PC-3 (cell line): ENCODE measurements around the gene DPP8. TPM values are rescaled to one million over a fixed set of nuclear protein-coding genes. Genes with fewer than 3 reads are reported as not detected.
A peak's percentile ranks its signal among the peaks of the same experiment; 100 is the strongest.

ENCODE experiments used
- ATAC-seq: fragments of 200-7000 bp; cut with Tn5 transposase; 2 replicates; pipeline ENCODE4 v1.9.1; 2020; ENCODE audit warnings: mild to moderate bottlenecking, moderate library complexity
- BruUV-seq: library from RNA; stranded (reverse); fragments of 400-500 nt; replicated peaks from 2 replicates; lab custom pipeline; 2021; lab: Mats Ljungman, UMichigan
- CTCF ChIA-PET: fragments of 300-600 bp; sonication (Branson Sonifier 250); formaldehyde crosslinking; loops from one replicate; lab custom pipeline; 2022; ENCODE audit warnings: antibody characterized with exemption; lab: Charles Lee
- POLR2A ChIA-PET: fragments of 300-600 bp; sonication (Branson Sonifier 250); formaldehyde crosslinking; loops from one replicate; lab custom pipeline; 2022; ENCODE audit warnings: antibody characterized with exemption; ENCODE audit not compliant: unreplicated experiment; lab: Charles Lee
- DNase-seq: peaks from one replicate; pipeline ENCODE4 v3.0.0-alpha.2; 2015
- H2AFZ ChIP-seq: fragments of 300-600 bp; sonication (generic); 2 replicates; pipeline ENCODE4 v1.6.0; 2016; ENCODE audit warnings: antibody characterized with exemption, low read length
- H3F3A ChIP-seq: fragments of 300-600 bp; sonication (generic); one replicate; pipeline ENCODE4 v1.6.0; 2017; ENCODE audit warnings: antibody characterized with exemption, low read length, control low read depth, mild to moderate bottlenecking; ENCODE audit not compliant: unreplicated experiment
- H3K27ac ChIP-seq: fragments of 300-600 bp; sonication (generic); 2 replicates; pipeline ENCODE4 v1.5.1; 2016; ENCODE audit warnings: mild to moderate bottlenecking, low read length
- H3K27me3 ChIP-seq: fragments of 300-600 bp; sonication (generic); 2 replicates; pipeline ENCODE4 v1.6.1; 2016; ENCODE audit warnings: low read length, mixed read lengths
- H3K36me3 ChIP-seq: fragments of 300-600 bp; sonication (generic); 2 replicates; pipeline ENCODE4 v1.6.1; 2016; ENCODE audit warnings: low read depth, mixed run types, low read length, mixed read lengths
- H3K4me1 ChIP-seq: fragments of 300-600 bp; sonication (generic); 2 replicates; pipeline ENCODE4 v1.5.1; 2016; ENCODE audit warnings: low read length; ENCODE audit not compliant: insufficient read depth
- H3K4me2 ChIP-seq: fragments of 300-600 bp; sonication (generic); 2 replicates; pipeline ENCODE4 v1.6.0; 2016; ENCODE audit warnings: low read length
- H3K4me3 ChIP-seq: fragments of 300-600 bp; sonication (generic); 2 replicates; pipeline ENCODE4 v1.5.1; 2016; ENCODE audit warnings: mild to moderate bottlenecking, low read length, mixed read lengths
- H3K79me2 ChIP-seq: fragments of 300-600 bp; sonication (generic); 2 replicates; pipeline ENCODE4 v1.6.1; 2017; ENCODE audit warnings: low read length, mixed read lengths
- H3K9ac ChIP-seq: fragments of 300-600 bp; sonication (generic); 2 replicates; pipeline ENCODE4 v1.6.0; 2016; ENCODE audit warnings: mild to moderate bottlenecking, low read length
- H3K9me2 ChIP-seq: fragments of 300-600 bp; sonication (generic); replicated peaks from 2 replicates; pipeline ENCODE4 v1.6.1; 2016; ENCODE audit warnings: mixed run types, low read length, mixed read lengths
- H3K9me3 ChIP-seq: fragments of 300-600 bp; sonication (generic); 2 replicates; pipeline ENCODE4 v1.6.1; 2016; ENCODE audit warnings: low read length, mixed read lengths
- H4K20me1 ChIP-seq: fragments of 300-600 bp; sonication (generic); 2 replicates; pipeline ENCODE4 v1.6.1; 2016; ENCODE audit warnings: low read length, mixed read lengths
- EZH2 ChIP-seq: fragments of 300-600 bp; sonication (generic); IDR thresholded peaks from one replicate; pipeline ENCODE4 v1.6.1; 2017; ENCODE audit warnings: antibody characterized with exemption, mild to moderate bottlenecking, low read length; ENCODE audit not compliant: unreplicated experiment
- EZH2phosphoT487 ChIP-seq: fragments of 300-600 bp; sonication (generic); IDR thresholded peaks from 2 replicates; pipeline ENCODE4 v1.6.1; 2018; ENCODE audit warnings: mild to moderate bottlenecking, antibody characterized with exemption, low read length, borderline replicate concordance
- intact Hi-C: fragments of 100-400 bp; cut with micrococcal nuclease; formaldehyde crosslinking; loops from 2 replicates; pipeline ENCODE4 v1.9.0; 2023
- total RNA-seq: library from RNA; depleted of rRNA; stranded (reverse); fragments of >200 nt; gene quantifications from 2 replicates; pipeline ENCODE4 v1.2.3, GENCODE V29; 2014
- TF ChIP-seq, protein P1 (sequence below): fragments of 300-600 bp; sonication (generic); conservative IDR thresholded peaks from 2 replicates; pipeline ENCODE4 v1.5.1; 2017; ENCODE audit warnings: antibody characterized with exemption, low read depth, mild to moderate bottlenecking, low read length

DPP8 gene
- total RNA-seq, 1 experiment from 2014 or later, result 20.6 TPM

DNA sequence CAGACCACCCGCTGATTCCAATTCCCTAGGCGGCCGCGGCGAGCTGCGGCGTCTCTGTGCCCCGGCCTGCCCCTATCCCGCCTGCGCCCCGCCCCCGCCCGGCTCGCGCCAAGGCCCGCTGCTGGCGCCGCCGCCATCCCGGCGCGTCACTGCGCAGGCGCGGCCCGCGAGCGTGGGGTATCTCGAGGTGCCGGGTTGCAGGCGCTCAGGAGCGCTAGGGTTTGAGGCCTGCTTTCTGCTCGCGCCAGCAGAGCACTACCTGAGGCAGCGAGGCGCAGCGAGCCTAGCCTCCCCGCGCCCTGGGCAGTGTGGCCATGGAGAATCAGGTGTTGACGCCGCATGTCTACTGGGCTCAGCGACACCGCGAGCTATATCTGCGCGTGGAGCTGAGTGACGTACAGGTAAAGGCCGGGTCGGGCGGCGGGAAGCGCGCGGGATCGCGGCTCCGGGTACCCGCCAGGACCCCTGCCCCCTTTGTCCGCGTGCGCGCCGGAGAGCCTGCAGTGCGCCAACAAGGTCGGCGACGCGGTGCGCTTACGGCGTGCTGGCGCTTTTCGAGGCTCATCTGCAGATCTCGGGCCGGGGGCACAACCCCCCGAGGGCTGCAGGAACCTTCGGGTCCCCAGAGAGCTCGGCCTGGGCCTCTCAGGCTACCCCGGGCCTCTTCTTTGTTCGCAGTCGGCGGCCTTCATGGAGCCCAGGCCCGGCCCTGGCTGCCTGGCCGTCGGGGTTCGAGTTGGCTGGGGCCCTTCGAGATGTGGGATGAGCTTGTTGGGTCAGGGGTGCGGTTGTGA lies 13.0 kb upstream of the DPP8 start, which contains the start of gene HACD3:
Gene HACD3, plus strand, starts transcription at position 146 of the 794 bp plus-strand sequence. Its CDS starts 169 bp downstream, at position 315.
- peak within 1 kb of the TSS; percentile 97 for H3K4me2 ChIP-seq
- DNase-seq (peak; percentile 77), ATAC-seq (peak; percentile 81)
- no peaks in the 10 kb centered on the region for H3F3A ChIP-seq
- peaks cover 33% of the 10 kb centered on the region for H4K20me1 ChIP-seq
- POLR2A ChIA-PET, result no interaction called here
- no peaks in the 10 kb centered on the region for H3K9me3 ChIP-seq
- H2AFZ ChIP-seq, result peak within 1 kb of the TSS; percentile 88
- intact Hi-C loops, result loop anchor here (5.0 kb wide), 1 partner anchor 47 kb away; no protein-coding TSS in a partner anchor
- H3K27ac ChIP-seq, result peak within 1 kb of the TSS; percentile 39; the same call in 1 of the 2 replicates
- no peaks in the 10 kb centered on the region for H3K27me3 ChIP-seq
- H3K4me1 ChIP-seq, result peaks cover 25% of the 10 kb centered on the region
- H3K36me3 ChIP-seq, result no peaks in the 10 kb centered on the region
- peak within 1 kb of the TSS; percentile 95 for H3K9ac ChIP-seq
- BruUV-seq, result no TSS peak
- H3K4me3 ChIP-seq, result peak within 1 kb of the TSS; percentile 95
- TF ChIP-seq, protein P1, sequence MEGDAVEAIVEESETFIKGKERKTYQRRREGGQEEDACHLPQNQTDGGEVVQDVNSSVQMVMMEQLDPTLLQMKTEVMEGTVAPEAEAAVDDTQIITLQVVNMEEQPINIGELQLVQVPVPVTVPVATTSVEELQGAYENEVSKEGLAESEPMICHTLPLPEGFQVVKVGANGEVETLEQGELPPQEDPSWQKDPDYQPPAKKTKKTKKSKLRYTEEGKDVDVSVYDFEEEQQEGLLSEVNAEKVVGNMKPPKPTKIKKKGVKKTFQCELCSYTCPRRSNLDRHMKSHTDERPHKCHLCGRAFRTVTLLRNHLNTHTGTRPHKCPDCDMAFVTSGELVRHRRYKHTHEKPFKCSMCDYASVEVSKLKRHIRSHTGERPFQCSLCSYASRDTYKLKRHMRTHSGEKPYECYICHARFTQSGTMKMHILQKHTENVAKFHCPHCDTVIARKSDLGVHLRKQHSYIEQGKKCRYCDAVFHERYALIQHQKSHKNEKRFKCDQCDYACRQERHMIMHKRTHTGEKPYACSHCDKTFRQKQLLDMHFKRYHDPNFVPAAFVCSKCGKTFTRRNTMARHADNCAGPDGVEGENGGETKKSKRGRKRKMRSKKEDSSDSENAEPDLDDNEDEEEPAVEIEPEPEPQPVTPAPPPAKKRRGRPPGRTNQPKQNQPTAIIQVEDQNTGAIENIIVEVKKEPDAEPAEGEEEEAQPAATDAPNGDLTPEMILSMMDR, result no peak
- TF ChIP-seq EZH2 (no peak), EZH2phosphoT487 (no peak)
- H3K79me2 ChIP-seq, result peaks cover 52% of the 10 kb centered on the region
- H3K9me2 ChIP-seq, result no peaks in the 10 kb centered on the region
- CTCF ChIA-PET, result no interaction called here

DNA sequence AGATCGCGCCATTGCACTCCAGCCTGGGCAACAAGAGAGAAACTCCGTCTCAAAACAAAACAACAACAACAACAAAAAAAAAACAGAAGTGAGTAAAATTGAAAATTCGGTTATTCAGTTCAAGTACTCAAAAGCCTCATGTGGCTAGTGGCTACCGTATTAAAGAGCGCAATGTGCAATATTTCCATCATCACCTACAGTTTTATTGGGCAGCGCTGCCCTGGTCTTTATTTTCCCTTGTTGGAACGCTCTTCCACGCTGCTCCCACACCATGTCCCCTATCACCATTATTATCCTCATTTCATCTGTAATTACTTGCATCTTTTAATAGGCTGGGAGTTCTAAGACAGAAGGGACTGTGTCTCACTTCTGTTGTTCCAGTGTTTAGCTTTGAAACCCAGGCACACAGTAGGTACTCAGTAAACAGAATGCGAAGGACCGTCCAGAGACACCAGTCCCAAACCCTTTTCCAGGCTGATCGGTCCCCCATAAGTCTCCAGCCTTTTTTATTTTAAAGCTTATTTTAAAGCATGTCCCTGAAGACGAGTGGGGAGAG lies 12.4 kb upstream of the DPP8 start:
- POLR2A ChIA-PET, result interaction anchor here (0.6 kb wide), 1 partner anchor 17 kb away, joined by 3 read pairs; no protein-coding TSS in a partner anchor
- Histone ChIP-seq H3K9me2 (no peaks in the 10 kb centered on the region), H3K9me3 (no peaks in the 10 kb centered on the region), H3K27me3 (no peaks in the 10 kb centered on the region), H3K36me3 (no peaks in the 10 kb centered on the region), H3K27ac (no peak overlapping the region), H3K4me3 (peak overlapping the region; percentile 95), H3F3A (no peaks in the 10 kb centered on the region), H4K20me1 (peaks cover 27% of the 10 kb centered on the region), H3K4me2 (peak overlapping the region; percentile 97), H3K9ac (peak overlapping the region; percentile 95), H3K4me1 (peaks cover 29% of the 10 kb centered on the region), H3K79me2 (peaks cover 46% of the 10 kb centered on the region), H2AFZ (peak overlapping the region; percentile 88)
- CTCF ChIA-PET, result no interaction called here
- BruUV-seq, result no TSS peak
- ATAC-seq (peak; percentile 2; the same call in 1 of the 2 replicates), DNase-seq (no peak)
- intact Hi-C loops, result loop anchor here (5.0 kb wide), 1 partner anchor 47 kb away; no protein-coding TSS in a partner anchor
- TF ChIP-seq EZH2 (no peak), EZH2phosphoT487 (no peak)
- TF ChIP-seq, protein P1, result no peak
